ENCODE results near the gene SLC9A5.

SLC9A5 gene

GRCh38 chr16:67213197-67214019 is 35.4 kb upstream of the SLC9A5 start:
- DNase-seq: no peak

GRCh38 chr16:67215706-67216105 is 33.1 kb upstream of the SLC9A5 start:
- DNase-seq: no peak

GRCh38 chr16:67216612-67217490 is 31.9 kb upstream of the SLC9A5 start:
- no peak for DNase-seq

- no peak for DNase-seq
Measured at GRCh38 chr16:67223992-67224391, 24.8 kb upstream of the SLC9A5 start.

- DNase-seq: no peak
Measured at GRCh38 chr16:67226295-67226803, 22.4 kb upstream of the SLC9A5 start.

- peak; percentile 98 for DNase-seq
Measured at GRCh38 chr16:67226804-67227566, 21.8 kb upstream of the SLC9A5 start, which contains the start of gene TMEM208. Gene TMEM208, plus strand, starts transcription at chr16:67227130. Its CDS starts 89 bp downstream, at chr16:67227219.

GRCh38 chr16:67227567-67227921 is 21.2 kb upstream of the SLC9A5 start:
- no peak for DNase-seq

GRCh38 chr16:67228034-67228785 is 20.6 kb upstream of the SLC9A5 start:
- no peak for DNase-seq

- DNase-seq: no peak
Measured at GRCh38 chr16:67228905-67229304, 19.9 kb upstream of the SLC9A5 start.

GRCh38 chr16:67229906-67230808 is 18.6 kb upstream of the SLC9A5 start:
- no peak for DNase-seq

- DNase-seq: no peak
Measured at GRCh38 chr16:67230809-67231660, 17.7 kb upstream of the SLC9A5 start.

GRCh38 chr16:67233596-67233995 is 15.2 kb upstream of the SLC9A5 start:
- DNase-seq: no peak

GRCh38 chr16:67234180-67234597 is 14.6 kb upstream of the SLC9A5 start:
- no peak for DNase-seq

- peak; percentile 36 for DNase-seq
Measured at GRCh38 chr16:67235816-67236562, 12.8 kb upstream of the SLC9A5 start.

- DNase-seq: peak; percentile 53
Measured at GRCh38 chr16:67236563-67237395, 12.0 kb upstream of the SLC9A5 start.

- no peak for DNase-seq
Measured at GRCh38 chr16:67237396-67238277, 11.1 kb upstream of the SLC9A5 start.

GRCh38 chr16:67238278-67238575 is 10.6 kb upstream of the SLC9A5 start:
- DNase-seq: no peak

Data from effector CD4-positive, alpha-beta T cell (primary cell).